Prostate gland (tissue), 2 donors: ENCODE results near the gene NKX1-2. TPM values are rescaled to one million over a fixed set of nuclear protein-coding genes. Genes with fewer than 3 reads are reported as not detected.

ENCODE experiments used
- DNase-seq: peaks from one replicate; pipeline ENCODE4 v3.0.0-alpha.2; 2019; ENCODE audit warnings: low spot score
- H3K27ac ChIP-seq, 2 donors: fragments of 200-600 bp; sonication (generic); 2 replicates each; pipeline ENCODE4 v1.5.1; 2017 to 2019
- H3K27me3 ChIP-seq: fragments of 200-600 bp; sonication (generic); replicated peaks from 2 replicates; pipeline ENCODE4 v1.5.1; 2019; ENCODE audit not compliant: insufficient read depth
- H3K36me3 ChIP-seq, 2 donors: fragments of 200-600 bp; sonication (generic); 1 replicate in 1 of 2; 2 replicates in 1 of 2; pipeline versions ENCODE4 v1.5.1 to v1.8.1; 2017 to 2019
- H3K4me1 ChIP-seq: fragments of 200-600 bp; sonication (generic); replicated peaks from 2 replicates; pipeline ENCODE4 v1.5.1; 2019
- H3K4me3 ChIP-seq, 2 donors: fragments of 200-600 bp; sonication (generic); 2 replicates each; pipeline ENCODE4 v1.5.1; 2017 to 2019
- H3K9me3 ChIP-seq: fragments of 200-600 bp; sonication (generic); 2 replicates; pipeline ENCODE4 v1.5.1; 2017
- CTCF ChIP-seq, 4 experiments: fragments of 200-600 bp in 2 of 4; fragments of 450-650 bp in 2 of 4; sonication (generic) in 2 of 4; IDR thresholded peaks; 1 replicate in 3 of 4; 2 replicates in 1 of 4; pipeline ENCODE4 v1.5.1; 2016 to 2019; ENCODE audit warnings: antibody characterized with exemption in 4 of 4, mild to moderate bottlenecking in 2 of 4, moderate library complexity in 2 of 4
- POLR2A ChIP-seq: fragments of 450-650 bp; IDR thresholded peaks from one replicate; pipeline ENCODE4 v1.6.1; 2016; ENCODE audit warnings: antibody characterized with exemption, mild to moderate bottlenecking
- POLR2AphosphoS5 ChIP-seq: sonication (generic); formaldehyde crosslinking; IDR thresholded peaks from one replicate; pipeline ENCODE4 v1.6.1; 2017; ENCODE audit warnings: antibody characterized with exemption
- WGBS: methylation state at CpG from one replicate; pipeline ENCODE4 v1.1.5; 2018; 5-methylcytosine and 5-hydroxymethylcytosine counted together
- intact Hi-C: fragments of 100-400 bp; cut with DNase I; formaldehyde crosslinking; loops from one replicate; pipeline ENCODE4 v1.14.2; 2022
- total RNA-seq, 2 donors: library from RNA; depleted of rRNA; stranded (reverse); fragments of >200 nt; gene quantifications; one replicate each; pipeline ENCODE4 v1.1.0, GENCODE V29; 2016

NKX1-2 gene
- total RNA-seq, 2 donors from 2014 or later: 0.14 to 0.85 TPM

GRCh38 chr10:124492266-124492665 lies 42.4 kb upstream of the NKX1-2 start:
- H3K27ac ChIP-seq: no peak overlapping the region
- H3K36me3 ChIP-seq: no peaks in the 10 kb centered on the region
- no peaks in the 10 kb centered on the region for H3K27me3 ChIP-seq
- H3K4me3 ChIP-seq: no peak overlapping the region
- no peak for DNase-seq
- intact Hi-C loops: no loop called here
- 66% methylated on average over 8 of the region's 8 CpGs for WGBS
- TF ChIP-seq POLR2AphosphoS5 (no peak), CTCF (IDR thresholded peaks at IDR 0.05) (no peak), POLR2A (no peak)
- peaks cover 7% of the 10 kb centered on the region for H3K4me1 ChIP-seq
- H3K9me3 ChIP-seq: no peaks in the 10 kb centered on the region

- WGBS: 98% methylated on average over 9 of the region's 9 CpGs
- H3K36me3 ChIP-seq: no peaks in the 10 kb centered on the region
Measured at GRCh38 chr10:124491105-124491504, 41.3 kb upstream of the NKX1-2 start.

GRCh38 chr10:124486635-124487034 lies 36.8 kb upstream of the NKX1-2 start:
- H3K4me3 ChIP-seq: no peak overlapping the region
- no peak overlapping the region for H3K27ac ChIP-seq
- no peak for DNase-seq
- no peaks in the 10 kb centered on the region for H3K4me1 ChIP-seq
- no peaks in the 10 kb centered on the region for H3K9me3 ChIP-seq
- intact Hi-C loops: no loop called here
- TF ChIP-seq POLR2A (no peak), POLR2AphosphoS5 (no peak), CTCF (IDR thresholded peaks at IDR 0.05) (no peak)
- no peaks in the 10 kb centered on the region for H3K27me3 ChIP-seq
- no peaks in the 10 kb centered on the region for H3K36me3 ChIP-seq
- WGBS: over 99% methylated on average over 6 of the region's 6 CpGs

More at GRCh38 chr10:124491105-124491504, 41.3 kb upstream of the NKX1-2 start:
- TF ChIP-seq POLR2AphosphoS5: no peak
- TF ChIP-seq CTCF (IDR thresholded peaks at IDR 0.05): no peak
- no peak for TF ChIP-seq POLR2A
- intact Hi-C loops: no loop called here
- Histone ChIP-seq H3K27me3 (no peaks in the 10 kb centered on the region), H3K4me3 (no peak overlapping the region), H3K4me1 (peaks cover 7% of the 10 kb centered on the region), H3K9me3 (no peaks in the 10 kb centered on the region), H3K27ac (no peak overlapping the region)
- DNase-seq: no peak

GRCh38 chr10:124484661-124485060 lies 34.8 kb upstream of the NKX1-2 start:
- no peak for TF ChIP-seq POLR2AphosphoS5
- no peak for TF ChIP-seq CTCF (IDR thresholded peaks at IDR 0.05)
- Histone ChIP-seq H3K4me3 (no peak overlapping the region), H3K9me3 (no peaks in the 10 kb centered on the region), H3K27ac (no peak overlapping the region), H3K4me1 (no peaks in the 10 kb centered on the region), H3K36me3 (no peaks in the 10 kb centered on the region), H3K27me3 (no peaks in the 10 kb centered on the region)
- 87% methylated on average over 2 of the region's 2 CpGs for WGBS
- DNase-seq: no peak
- intact Hi-C loops: no loop called here

- Histone ChIP-seq H3K4me1 (no peaks in the 10 kb centered on the region), H3K27me3 (no peaks in the 10 kb centered on the region), H3K9me3 (no peaks in the 10 kb centered on the region), H3K36me3 (no peaks in the 10 kb centered on the region), H3K4me3 (no peak overlapping the region), H3K27ac (no peak overlapping the region)
- intact Hi-C loops: no loop called here
- no peak for DNase-seq
- TF ChIP-seq POLR2AphosphoS5 (no peak), POLR2A (no peak), CTCF (IDR thresholded peaks at IDR 0.05) (no peak)
- 92% methylated on average over 17 of the region's 17 CpGs for WGBS
Measured at GRCh38 chr10:124484031-124484430, 34.2 kb upstream of the NKX1-2 start.
